EL (cell line): Measurements from ENCODE around the gene UBQLN4.

ENCODE experiments used
- DNase-seq: peaks from one replicate; pipeline ENCODE4 v3.0.0-alpha.2; 2016

The UBQLN4 gene

DNA sequence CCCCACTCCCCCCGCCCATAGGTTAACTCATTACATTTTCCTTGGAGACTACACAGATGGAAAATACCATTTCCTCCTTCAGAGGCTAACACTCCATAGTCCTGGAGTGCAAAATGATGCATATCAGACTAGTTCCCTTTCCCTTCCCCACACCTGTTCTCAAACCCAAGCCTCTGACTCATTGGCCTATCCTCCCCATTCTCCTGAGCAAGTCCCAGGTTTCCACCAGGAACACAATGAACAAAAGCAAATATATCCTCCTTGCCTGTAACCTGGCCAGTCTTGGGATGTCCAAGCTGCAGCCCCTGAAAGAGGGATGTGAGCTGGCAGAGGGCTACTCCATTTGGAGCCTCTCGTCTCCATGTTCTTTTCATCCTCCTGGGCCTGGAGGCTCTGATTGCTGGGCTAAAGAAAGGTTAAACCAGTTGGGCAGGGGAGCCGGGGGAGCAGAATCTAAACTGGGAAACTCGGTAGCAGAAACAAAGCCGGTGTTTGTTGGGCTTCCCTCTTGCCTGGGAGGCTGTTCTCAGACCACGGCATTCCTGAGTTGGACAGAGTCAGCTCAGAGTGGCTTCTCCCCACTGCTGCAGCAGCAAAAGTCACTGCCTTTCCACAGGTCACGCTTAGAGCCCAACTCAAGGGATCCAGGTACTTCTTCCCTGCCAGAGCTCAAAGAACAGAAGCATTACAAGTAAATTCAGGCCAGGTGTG, 46.8 kb downstream of the UBQLN4 start:
- no peak for DNase-seq

DNA sequence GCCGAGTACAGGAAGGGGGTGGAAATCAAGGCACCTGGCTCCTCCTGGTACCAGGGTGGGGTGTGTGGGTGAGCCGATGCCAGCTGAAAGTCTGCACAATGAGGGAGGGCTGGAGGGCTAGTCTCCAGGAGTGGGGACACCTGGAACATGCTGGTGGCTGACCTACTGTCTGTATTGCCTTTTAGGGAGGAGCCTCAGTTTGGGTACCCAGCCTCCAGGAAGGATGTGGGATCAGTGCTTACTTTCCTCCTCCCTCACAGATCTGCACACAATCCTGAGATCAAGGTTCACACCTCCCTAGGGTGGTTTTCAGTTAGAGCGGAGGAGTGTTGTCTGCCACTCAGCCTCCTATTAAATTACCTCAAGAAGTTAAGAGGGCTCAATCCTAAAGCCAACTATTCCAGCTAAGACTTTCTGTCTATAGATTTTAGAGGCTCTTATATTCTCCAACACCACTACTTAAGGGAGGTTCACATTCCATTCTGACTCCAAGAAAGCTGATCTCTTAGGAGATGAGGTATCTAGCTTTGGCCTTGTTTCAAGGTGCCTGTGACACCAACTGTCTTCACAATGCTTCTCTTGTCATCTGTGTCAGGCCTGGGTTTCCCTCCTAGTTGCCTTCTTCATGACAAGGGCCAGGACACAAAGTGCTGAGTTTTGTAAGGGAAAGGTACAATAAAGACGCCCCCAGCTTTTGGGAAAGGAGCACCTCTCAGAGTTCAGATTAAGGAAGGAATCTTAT, 48.6 kb downstream of the UBQLN4 start:
- no peak for DNase-seq

DNA sequence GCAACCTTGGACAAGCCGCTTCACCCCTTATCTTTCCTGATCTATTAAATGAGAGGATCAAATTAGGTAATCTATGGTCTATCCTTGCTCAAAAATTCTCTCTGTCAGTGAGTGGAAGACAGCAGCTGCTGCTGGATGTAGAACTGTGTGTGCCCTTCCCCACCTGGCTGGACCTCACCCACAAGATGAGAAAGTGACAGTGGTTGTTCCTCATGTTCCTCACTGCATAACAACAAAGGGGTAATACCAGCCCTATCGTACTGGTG, 49.7 kb downstream of the UBQLN4 start:
- no peak for DNase-seq

DNA sequence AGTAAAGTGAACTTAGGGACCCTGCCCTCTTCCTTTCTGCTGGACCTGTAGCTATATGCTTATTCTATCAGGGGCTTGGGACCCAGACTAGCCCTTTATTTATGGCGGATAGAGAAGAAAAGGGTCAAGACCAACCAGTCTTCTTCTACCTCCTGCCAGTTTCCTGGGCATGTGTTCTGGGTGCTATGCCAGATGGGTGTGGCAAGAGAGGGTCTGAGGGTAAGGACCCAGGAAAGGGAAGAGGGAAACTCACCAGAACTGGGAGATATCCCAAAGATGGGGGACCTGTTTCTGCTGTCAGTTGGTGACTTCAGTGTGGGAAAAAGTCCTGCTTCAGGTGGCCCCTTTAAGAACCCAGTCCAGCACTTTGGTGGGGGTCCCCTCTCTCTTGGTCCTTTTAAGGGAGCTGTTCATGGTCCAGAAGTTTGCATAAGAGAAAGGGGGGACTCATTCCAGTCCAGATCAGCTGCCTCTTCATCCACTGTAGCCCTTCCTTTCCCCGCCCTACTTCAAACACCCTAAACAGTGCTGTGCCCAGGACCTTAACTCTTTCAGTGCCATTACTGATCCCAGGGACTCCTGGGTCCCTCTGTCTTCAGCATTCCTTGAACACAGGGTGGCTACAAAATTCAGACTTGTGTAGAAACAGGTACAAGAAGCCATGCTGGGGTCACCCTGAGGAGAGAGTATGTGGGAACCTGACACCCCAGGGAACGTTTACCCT, 51.2 kb downstream of the UBQLN4 start:
- no peak for DNase-seq

DNA sequence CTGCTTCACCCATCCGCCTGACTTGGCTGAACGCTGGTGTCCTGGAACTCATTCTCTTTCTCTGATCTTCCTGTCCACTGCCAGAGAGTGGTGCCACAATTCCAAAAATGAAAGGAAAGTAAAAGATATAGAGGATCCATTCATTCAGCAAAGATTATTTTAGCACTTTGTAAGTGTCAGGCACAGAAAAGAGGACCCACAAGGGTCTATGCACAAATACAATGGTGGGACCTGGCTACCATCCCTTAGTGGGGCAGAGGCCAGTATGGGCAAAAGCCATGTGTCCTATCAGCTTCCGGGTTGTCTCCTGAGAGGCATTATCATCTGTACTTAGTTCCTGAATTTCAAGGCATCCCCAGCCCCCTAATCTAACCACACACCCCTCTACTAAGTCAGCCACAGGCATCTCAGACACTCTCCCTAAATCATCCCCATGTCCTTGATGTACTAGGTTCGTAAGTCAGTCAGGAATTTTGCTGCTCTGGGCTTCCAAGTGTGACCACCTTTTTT, 51.9 kb downstream of the UBQLN4 start:
- DNase-seq, result no peak

DNA sequence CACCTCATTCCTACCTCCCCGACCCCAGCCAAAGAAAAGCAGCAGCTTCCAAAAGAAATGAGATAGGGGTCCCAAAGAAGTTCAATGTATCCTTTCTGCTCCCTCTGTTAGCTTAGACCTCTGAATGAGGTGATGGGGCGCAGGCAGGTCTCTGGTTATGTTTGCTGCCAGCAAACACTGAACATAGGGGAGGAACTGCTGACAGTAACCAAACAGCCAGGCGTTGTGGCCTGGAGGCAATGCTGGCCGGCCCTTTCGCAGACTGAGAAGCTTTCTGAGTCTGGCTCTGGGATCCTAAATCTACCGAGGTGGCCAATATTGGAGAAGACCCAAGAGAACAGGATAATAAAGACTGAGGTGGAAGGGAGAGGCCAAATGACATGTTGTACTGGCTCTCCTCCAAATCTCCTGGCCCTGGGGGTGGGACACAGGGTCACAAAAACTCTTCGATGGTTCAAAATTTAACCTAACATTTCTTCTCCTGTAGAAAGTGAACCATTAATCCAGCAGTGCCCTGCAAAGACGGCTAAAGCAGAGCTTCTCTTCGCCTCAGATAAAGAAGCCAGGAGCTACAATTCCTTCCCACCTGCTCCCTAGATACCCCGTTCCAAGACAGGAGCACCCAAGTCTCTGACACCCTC, 52.5 kb downstream of the UBQLN4 start:
- no peak for DNase-seq

DNA sequence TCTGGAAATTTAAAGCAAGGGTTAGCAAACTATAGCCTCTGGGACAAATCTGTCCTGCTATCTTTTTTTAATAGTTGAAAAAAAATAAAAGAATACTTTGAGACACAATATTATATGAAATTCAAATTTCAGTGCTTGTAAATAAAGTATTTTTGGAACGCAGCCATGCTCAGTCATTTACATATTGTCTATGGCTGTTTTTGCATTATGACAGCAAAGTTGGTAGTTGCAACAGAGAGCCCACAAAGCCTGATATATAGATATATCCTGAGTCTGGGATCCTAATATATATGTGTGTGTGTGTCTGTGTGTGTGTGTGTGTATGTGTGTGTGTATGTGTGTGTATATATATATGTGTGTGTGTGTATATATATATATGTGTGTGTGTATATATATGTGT, 53.6 kb downstream of the UBQLN4 start:
- DNase-seq, result no peak

DNA sequence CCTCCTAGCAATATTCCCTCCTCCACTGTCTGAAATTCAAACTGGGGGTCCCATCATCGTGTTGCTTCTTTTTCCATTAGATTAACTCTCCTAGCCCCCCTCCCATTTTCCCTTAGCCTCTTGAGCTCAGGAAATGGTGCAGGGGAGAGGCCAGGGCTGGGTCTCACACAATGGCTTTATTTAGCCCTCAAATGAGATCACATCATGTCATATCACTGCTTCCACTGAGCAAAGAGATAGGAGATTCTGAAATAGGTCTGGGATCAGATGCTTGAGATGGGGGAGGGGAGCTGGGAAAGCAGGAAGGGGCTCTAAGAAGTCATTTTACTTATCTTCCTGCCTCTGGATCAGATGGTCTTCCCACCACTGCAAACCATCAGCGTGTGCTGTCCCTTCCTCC, 57.4 kb downstream of the UBQLN4 start:
- DNase-seq, result no peak

DNA sequence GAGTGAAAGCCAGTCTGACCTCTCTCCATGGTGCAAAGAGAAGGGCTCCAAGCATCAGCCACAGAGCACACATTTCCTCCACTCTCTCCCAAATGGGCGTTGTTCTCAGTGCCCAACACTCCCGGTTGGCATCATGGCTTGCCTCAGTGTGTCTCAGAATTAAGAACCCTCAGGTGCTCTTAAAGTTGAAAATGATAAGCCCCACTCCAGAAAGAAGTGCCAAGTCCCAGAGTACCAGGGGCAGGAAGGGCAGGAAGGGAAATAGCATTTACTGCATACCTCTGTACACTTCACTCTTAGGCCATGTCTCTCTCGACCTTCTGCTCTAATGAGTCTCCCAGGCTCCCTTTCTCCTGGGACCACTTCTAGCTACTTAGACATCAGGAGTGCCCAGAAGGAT, 60.0 kb downstream of the UBQLN4 start:
- DNase-seq, result no peak

DNA sequence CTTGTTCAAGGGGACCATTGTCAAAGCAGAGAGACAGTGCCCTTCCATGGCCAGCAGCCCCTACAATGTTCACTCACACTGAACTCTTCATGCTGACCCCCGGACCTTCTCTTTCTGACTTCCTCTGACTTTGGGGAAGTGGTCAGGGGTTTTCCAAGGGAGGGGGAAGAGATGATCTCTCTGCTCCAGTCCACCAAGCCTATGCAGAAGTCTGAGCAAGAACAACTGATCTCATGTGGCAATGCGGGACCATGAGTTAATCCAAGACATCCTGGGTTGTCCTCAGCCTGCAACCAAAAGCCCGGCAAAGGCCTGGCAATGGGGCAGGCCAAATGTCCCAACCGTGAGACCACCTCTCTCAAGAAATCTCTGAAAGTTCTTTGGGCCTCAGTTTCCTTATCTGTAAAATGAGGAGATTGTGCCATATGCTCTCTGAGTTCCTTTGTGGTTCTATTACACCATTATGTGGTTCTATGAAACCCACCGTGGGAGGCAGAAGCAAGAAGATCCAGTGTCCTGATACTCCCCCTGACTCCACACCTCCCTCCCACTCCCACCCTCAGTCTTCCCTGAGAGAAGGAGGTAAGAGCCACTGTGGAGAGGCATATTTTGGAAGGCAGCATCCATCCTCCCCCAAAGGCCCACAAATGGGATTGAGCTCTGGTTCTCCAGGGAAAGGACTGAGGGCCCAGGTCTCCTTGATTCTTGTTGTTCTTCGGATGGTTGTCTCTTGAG, 63.4 kb downstream of the UBQLN4 start:
- DNase-seq, result no peak

DNA sequence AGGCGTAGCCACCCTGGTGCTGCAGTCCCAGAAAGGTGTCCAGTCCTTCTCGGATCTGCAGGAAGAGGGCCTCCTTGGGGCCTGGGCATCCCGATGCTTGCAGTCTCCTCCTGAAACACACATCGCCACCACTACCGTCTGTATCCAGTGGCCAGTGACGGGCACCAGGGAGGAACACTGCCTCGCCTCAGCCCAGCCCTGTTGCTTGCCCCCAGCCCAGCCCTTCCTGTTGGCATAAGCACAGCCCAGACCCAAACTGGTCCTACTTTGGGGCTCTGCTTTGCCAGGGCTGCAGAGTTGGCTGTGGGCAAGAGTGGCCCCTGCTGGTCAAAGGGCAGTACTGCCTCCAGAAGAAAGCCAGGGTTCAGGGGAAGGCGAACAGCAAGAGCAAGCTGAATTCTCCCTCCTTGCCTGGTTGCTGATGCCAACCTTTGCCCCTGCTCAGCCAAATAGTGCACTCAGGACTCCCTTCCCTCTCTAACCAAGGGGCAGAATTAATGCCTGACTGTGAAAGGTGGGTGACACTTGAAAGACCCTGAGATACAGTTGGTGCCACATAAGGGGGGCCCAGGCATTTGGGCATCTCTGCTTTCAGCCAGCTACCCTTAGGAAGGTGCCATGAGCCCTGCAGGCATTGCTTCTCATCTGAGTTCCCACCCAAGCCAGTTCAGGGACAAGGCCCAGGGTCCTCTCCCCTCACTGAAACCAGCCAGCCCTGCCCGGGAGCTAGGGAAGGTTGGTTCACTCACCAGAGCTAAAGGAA, 64.2 kb downstream of the UBQLN4 start:
- peak; percentile 76 for DNase-seq
